OCI-LY3 (cell line): ENCODE results near the gene SERPINE1.

ENCODE experiments used
- CTCF ChIP-seq: fragments of 200-600, 300-600 bp; sonication (generic); IDR thresholded peaks from 2 replicates; pipeline ENCODE4 v1.5.1; 2014; ENCODE audit warnings: antibody characterized with exemption, low read length, low read depth
- EZH2phosphoT487 ChIP-seq: fragments of 200-600 bp; shearing (Covaris generic); IDR thresholded peaks from 2 replicates; pipeline ENCODE4 v1.6.1; 2018; ENCODE audit warnings: antibody characterized with exemption, mixed run types, low read depth

GRCh38 chr7:101172005-101172853 lies 45.3 kb downstream of the SERPINE1 start:
- no peak for TF ChIP-seq CTCF
- no peak for TF ChIP-seq EZH2phosphoT487
